ENCODE measurements around the gene OPALIN. TPM values are rescaled to one million over a fixed set of nuclear protein-coding genes. Genes with fewer than 3 reads are reported as not detected.

OPALIN gene
- total and polyA plus RNA-seq, 9 of the 15 experiments (the other 6 are each of a cell fraction or from before 2014, with no cell fraction given), result not detected

- H2AFZ ChIP-seq (ENCODE audit: low read depth, low read length), result no peak overlapping the region
- CTCF ChIA-PET (ENCODE audit: low intra/inter-chr PET ratio), result no interaction called here
- peak in 1 of 4 experiments; percentile 4 for DNase-seq (ENCODE audit: extremely low read depth in 1 of 4, low spot score in 3 of 4)
- H3K4me2 ChIP-seq (ENCODE audit: insufficient read depth, low read length), result no peak overlapping the region
- 0% methylated on average over 14 of the region's 16 CpGs for WGBS (ENCODE audit: insufficient coverage, low coverage, missing lambda C conversion rate)
- BruUV-seq (replicated peaks), result no TSS peak
- H3K4me3 ChIP-seq, result no peak overlapping the region
- FAIRE-seq, result no peak
- peaks cover 15 to 22% of the 10 kb centered on the region in 2 experiments; a peak in 4 of 5 replicates for H3K27me3 ChIP-seq (ENCODE audit: control insufficient read depth in 2 of 2, insufficient read depth in 2 of 2, low read length in 2 of 2)
- no peaks in the 10 kb centered on the region for H3K9me1 ChIP-seq (ENCODE audit: control insufficient read depth, insufficient read depth, low read length)
- 0 out of 3 replicates have a peak, but pooled peaks have one; percentile 42 for ATAC-seq
- TF ChIP-seq, protein P1, sequence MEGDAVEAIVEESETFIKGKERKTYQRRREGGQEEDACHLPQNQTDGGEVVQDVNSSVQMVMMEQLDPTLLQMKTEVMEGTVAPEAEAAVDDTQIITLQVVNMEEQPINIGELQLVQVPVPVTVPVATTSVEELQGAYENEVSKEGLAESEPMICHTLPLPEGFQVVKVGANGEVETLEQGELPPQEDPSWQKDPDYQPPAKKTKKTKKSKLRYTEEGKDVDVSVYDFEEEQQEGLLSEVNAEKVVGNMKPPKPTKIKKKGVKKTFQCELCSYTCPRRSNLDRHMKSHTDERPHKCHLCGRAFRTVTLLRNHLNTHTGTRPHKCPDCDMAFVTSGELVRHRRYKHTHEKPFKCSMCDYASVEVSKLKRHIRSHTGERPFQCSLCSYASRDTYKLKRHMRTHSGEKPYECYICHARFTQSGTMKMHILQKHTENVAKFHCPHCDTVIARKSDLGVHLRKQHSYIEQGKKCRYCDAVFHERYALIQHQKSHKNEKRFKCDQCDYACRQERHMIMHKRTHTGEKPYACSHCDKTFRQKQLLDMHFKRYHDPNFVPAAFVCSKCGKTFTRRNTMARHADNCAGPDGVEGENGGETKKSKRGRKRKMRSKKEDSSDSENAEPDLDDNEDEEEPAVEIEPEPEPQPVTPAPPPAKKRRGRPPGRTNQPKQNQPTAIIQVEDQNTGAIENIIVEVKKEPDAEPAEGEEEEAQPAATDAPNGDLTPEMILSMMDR (IDR thresholded peaks at IDR 0.05 in 2 of 3, conservative IDR thresholded peaks at IDR 0.05 in 1 of 3; ENCODE audit: insufficient read depth in 2 of 3, low read depth in 1 of 3, low read length in 3 of 3), result 0 out of 6 replicates have a peak, but pooled peaks of 2 of the 3 experiments have one; percentile 14 to 15
- TF ChIP-seq RFX5 (IDR thresholded peaks at IDR 0.05; ENCODE audit: low read depth, low read length), result no peak
- TF ChIP-seq RAD21 (CRISPR knock-in tag; conservative IDR thresholded peaks at IDR 0.05 in 1 of 2, IDR thresholded peaks at IDR 0.05 in 1 of 2), result peak in 1 of 2 experiments; percentile 5; a peak in 1 of 4 replicates
- in situ Hi-C loops (cut with MboI) (no loop called here), intact Hi-C loops (cut with micrococcal nuclease) (no loop called here)
- no peak overlapping the region for H3K27ac ChIP-seq (ENCODE audit: extremely low read depth, low read depth, low read length)
- POLR2A ChIA-PET, result interaction anchor here (0.5 kb wide), 1 partner anchor 1150 kb away, joined by 3 read pairs; no protein-coding TSS in a partner anchor
- no peaks in the 10 kb centered on the region for H4K20me1 ChIP-seq (replicated peaks; ENCODE audit: control insufficient read depth, insufficient read depth, low read length)
- no peaks in the 10 kb centered on the region for H3K36me3 ChIP-seq (ENCODE audit: control insufficient read depth, insufficient read depth, low read length)
- H3K79me2 ChIP-seq (ENCODE audit: control insufficient read depth, insufficient read depth, low read length), result no peaks in the 10 kb centered on the region
- no peak overlapping the region for H3K9ac ChIP-seq (ENCODE audit: insufficient read depth in 1 of 2, low read depth in 2 of 2, low read length in 2 of 2)
- no peaks in the 10 kb centered on the region for H3K9me3 ChIP-seq (replicated peaks; ENCODE audit: control insufficient read depth, insufficient read depth, low read depth, low read length)
- no peaks in the 10 kb centered on the region for H3K4me1 ChIP-seq (replicated peaks in 1 of 2; ENCODE audit: control insufficient read depth in 2 of 2, insufficient read depth in 2 of 2, low read length in 2 of 2)
Observed at GRCh38 chr10:96402417-96403305, 43.9 kb upstream of the OPALIN start.

Data from K562 (cell line).